Measurements from ENCODE around the gene TBC1D1.

DNA sequence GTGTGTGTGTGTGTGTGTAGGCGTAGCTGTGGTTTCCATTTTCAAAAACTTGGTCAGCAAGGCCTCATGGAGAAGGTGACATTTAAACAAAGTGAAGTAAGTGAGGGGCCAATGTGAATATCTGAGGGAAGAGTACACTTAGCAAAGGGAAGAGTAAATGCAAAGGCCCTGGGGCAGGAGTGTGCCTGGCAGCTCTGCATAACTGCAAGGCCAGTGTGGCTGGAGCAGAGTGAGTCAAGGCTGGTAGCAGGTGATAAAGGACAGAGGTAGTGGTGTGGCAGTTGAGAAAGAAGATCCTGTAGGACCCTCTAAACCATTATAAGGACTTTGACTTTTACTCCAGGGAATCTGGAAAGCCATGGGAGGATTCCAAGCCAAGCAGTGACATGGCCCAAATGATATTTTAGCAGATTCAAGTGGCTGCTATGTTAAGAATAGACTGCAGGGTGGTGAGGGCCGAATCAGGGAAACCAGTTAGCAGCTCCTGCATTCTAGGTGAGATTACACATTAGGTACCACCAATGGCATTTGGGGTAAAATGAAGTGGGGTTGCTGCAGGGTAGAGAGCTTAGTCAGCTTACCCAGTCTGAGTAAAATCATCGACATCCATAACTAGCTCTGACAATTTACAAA is 5.9 kb upstream of the TBC1D1 start:
- TF ChIP-seq, protein P1, sequence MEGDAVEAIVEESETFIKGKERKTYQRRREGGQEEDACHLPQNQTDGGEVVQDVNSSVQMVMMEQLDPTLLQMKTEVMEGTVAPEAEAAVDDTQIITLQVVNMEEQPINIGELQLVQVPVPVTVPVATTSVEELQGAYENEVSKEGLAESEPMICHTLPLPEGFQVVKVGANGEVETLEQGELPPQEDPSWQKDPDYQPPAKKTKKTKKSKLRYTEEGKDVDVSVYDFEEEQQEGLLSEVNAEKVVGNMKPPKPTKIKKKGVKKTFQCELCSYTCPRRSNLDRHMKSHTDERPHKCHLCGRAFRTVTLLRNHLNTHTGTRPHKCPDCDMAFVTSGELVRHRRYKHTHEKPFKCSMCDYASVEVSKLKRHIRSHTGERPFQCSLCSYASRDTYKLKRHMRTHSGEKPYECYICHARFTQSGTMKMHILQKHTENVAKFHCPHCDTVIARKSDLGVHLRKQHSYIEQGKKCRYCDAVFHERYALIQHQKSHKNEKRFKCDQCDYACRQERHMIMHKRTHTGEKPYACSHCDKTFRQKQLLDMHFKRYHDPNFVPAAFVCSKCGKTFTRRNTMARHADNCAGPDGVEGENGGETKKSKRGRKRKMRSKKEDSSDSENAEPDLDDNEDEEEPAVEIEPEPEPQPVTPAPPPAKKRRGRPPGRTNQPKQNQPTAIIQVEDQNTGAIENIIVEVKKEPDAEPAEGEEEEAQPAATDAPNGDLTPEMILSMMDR (IDR thresholded peaks at IDR 0.05; ENCODE audit: low read length) = no peak
- TF ChIP-seq EZH2 (IDR thresholded peaks at IDR 0.05; ENCODE audit: borderline replicate concordance, low read length) = no peak
